Peyer's patch (tissue), 4 donors: ENCODE data around the gene CAPN8.

Experiments
- CTCF ChIP-seq, 6 experiments: fragments of 450-650 bp in 4 of 6; fragments of 200-600 bp in 2 of 6; sonication (generic) in 1 of 6; IDR thresholded peaks; one replicate each; pipeline ENCODE4 v1.5.1; 2017 to 2019; ENCODE audit warnings: antibody characterized with exemption in 6 of 6, mild to moderate bottlenecking in 3 of 6, moderate library complexity in 1 of 6
- POLR2A ChIP-seq, 2 donors: fragments of 450-650 bp; IDR thresholded peaks; one replicate each; pipeline ENCODE4 v1.5.1; 2017; ENCODE audit warnings: antibody characterized with exemption in 2 of 2, mild to moderate bottlenecking in 2 of 2, moderate library complexity in 2 of 2

- no peak for TF ChIP-seq CTCF (IDR thresholded peaks at IDR 0.05)
- TF ChIP-seq POLR2A (IDR thresholded peaks at IDR 0.05) = no peak
These were observed 34.0 kb downstream of the CAPN8 start for GRCh38 chr1:223631473-223631872.
